Measurements from ENCODE around the gene MTCP1.

- TF ChIP-seq EZH2 (IDR thresholded peaks at IDR 0.05; ENCODE audit: low read length, missing control alignments) (no peak), CTCF (conservative IDR thresholded peaks at IDR 0.05 in 1 of 2, IDR thresholded peaks at IDR 0.05 in 1 of 2; ENCODE audit: low read depth in 1 of 2, low read length in 2 of 2) (no peak)
Observed at GRCh38 chrX:155086961-155087735, 16.2 kb upstream of the MTCP1 start.
